Measurements from ENCODE around the gene FTO. TPM values are rescaled to one million over a fixed set of nuclear protein-coding genes. Genes with fewer than 3 reads are reported as not detected.
A peak's percentile ranks its signal among the peaks of the same experiment; 100 is the strongest.

The FTO gene
- total and polyA plus RNA-seq, 2 of the 8 experiments (the other 6 are each of a cell fraction or from before 2014, with no cell fraction given) = 34.5 to 59.8 TPM

GRCh38 chr16:53704445-53704813, 473 bp downstream of the FTO start:
- H4K8ac ChIP-seq (ENCODE audit: extremely low read depth, insufficient read depth, low read length) = no peak overlapping the region
- H3K4ac ChIP-seq (replicated peaks; ENCODE audit: insufficient read length, low read depth, low read length) = no peak overlapping the region
- CTCF ChIA-PET (ENCODE audit: partially characterized antibody) = interaction anchor here (1.1 to 1.4 kb wide), 3 partner anchors 11 to 39 kb away, joined by 3 to 5 read pairs (median 3); no protein-coding TSS in a partner anchor
- peaks cover 0 to 51% of the 10 kb centered on the region in 2 experiments; a peak in 2 of 4 replicates for H3K79me2 ChIP-seq (ENCODE audit: control insufficient read depth in 1 of 2, insufficient read depth in 2 of 2, low read length in 2 of 2)
- H2BK12ac ChIP-seq (ENCODE audit: low read depth, low read length) = no peak overlapping the region
- no peak overlapping the region for H2BK15ac ChIP-seq (ENCODE audit: low read length)
- no peak overlapping the region for H3K27ac ChIP-seq (ENCODE audit: low read depth, low read length)
- no peak overlapping the region for H2BK5ac ChIP-seq (ENCODE audit: low read depth, low read length)
- H2BK20ac ChIP-seq (ENCODE audit: low read length) = no peak overlapping the region
- H3K56ac ChIP-seq (replicated peaks; ENCODE audit: insufficient read length, low read depth, low read length) = no peak overlapping the region
- H4K91ac ChIP-seq (replicated peaks; ENCODE audit: insufficient read length, low read length) = no peak overlapping the region
- 40% methylated on average over 6 of the region's 6 CpGs; no CpG with 5 or more reads in 1 of the 2 experiments for WGBS, 2 experiments (ENCODE audit: extremely low coverage in 1 of 2, insufficient coverage in 1 of 2, insufficient read length in 1 of 2, insufficient replicate concordance in 2 of 2, low coverage in 1 of 2, low lambda C conversion rate in 2 of 2, missing lambda C conversion rate in 1 of 2)
- H3K23me2 ChIP-seq (ENCODE audit: low read depth, low read length) = peaks cover 3% of the 10 kb centered on the region; the same call in 1 of the 2 replicates
- H4K5ac ChIP-seq (ENCODE audit: insufficient read length, low read depth, low read length) = no peak overlapping the region
- POLR2A ChIA-PET (ENCODE audit: partially characterized antibody) = no interaction called here
- H3K14ac ChIP-seq (ENCODE audit: insufficient read length) = no peak overlapping the region
- 0 out of 2 replicates have a peak, but pooled peaks cover 4% of the 10 kb centered on the region for H3K79me1 ChIP-seq (ENCODE audit: low read depth, low read length)
- DNase-seq (ENCODE audit: low read depth in 1 of 2, low spot score in 2 of 2) (no peak), FAIRE-seq (no peak)
- H3K23ac ChIP-seq (ENCODE audit: insufficient read length) = no peak overlapping the region
- TF ChIP-seq TAF1 (IDR thresholded peaks at IDR 0.05; ENCODE audit: low read depth, low read length) = no peak
- no peak for TF ChIP-seq SIN3A (conservative IDR thresholded peaks at IDR 0.05 in 1 of 2, IDR thresholded peaks at IDR 0.05 in 1 of 2; ENCODE audit: low read depth in 1 of 2, low read length in 2 of 2)
- TF ChIP-seq BRCA1 (IDR thresholded peaks at IDR 0.05; ENCODE audit: low read depth, low read length) = no peak
- H2AK5ac ChIP-seq (ENCODE audit: low read depth, low read length) = no peak overlapping the region
- no peaks in the 10 kb centered on the region for H4K20me1 ChIP-seq (replicated peaks in 1 of 2; ENCODE audit: control insufficient read depth in 1 of 2, insufficient read depth in 2 of 2, low read length in 2 of 2)
- no peak overlapping the region for H2BK120ac ChIP-seq (replicated peaks; ENCODE audit: low read depth, low read length)
- no peak overlapping the region for H3K18ac ChIP-seq (ENCODE audit: extremely low read depth, low read length)
- H3K9me3 ChIP-seq (ENCODE audit: insufficient read depth in 2 of 2, low read depth in 1 of 2, low read length in 1 of 2) = no peaks in the 10 kb centered on the region
- peak overlapping the region; percentile 94 for H2AFZ ChIP-seq (ENCODE audit: low read length)
- H3K9ac ChIP-seq (replicated peaks in 1 of 4; ENCODE audit: extremely low read depth in 1 of 4, low read depth in 3 of 4, low read length in 3 of 4) = peak overlapping the region in 3 of 4 experiments; percentile 42 to 86 (median 58); a peak in 6 of 7 replicates
- H3K4me3 ChIP-seq (ENCODE audit: extremely low read depth in 1 of 4, insufficient read depth in 2 of 4, low read depth in 3 of 4, low read length in 4 of 4) = peak overlapping the region; percentile 55 to 82 (median 68)
- H3K27me3 ChIP-seq (replicated peaks in 1 of 4; ENCODE audit: control insufficient read depth in 3 of 4, extremely low read depth in 1 of 4, insufficient read depth in 3 of 4, low read length in 3 of 4) = no peaks in the 10 kb centered on the region
- H3K4me1 ChIP-seq (replicated peaks in 1 of 4; ENCODE audit: control insufficient read depth in 3 of 4, insufficient read depth in 4 of 4, low read length in 3 of 4) = peaks cover 0 to 6% (median 0%) of the 10 kb centered on the region in 4 experiments; a peak in 1 of 7 replicates
- peaks cover 0 to 1% (median 0%) of the 10 kb centered on the region in 4 experiments; a peak in 1 of 8 replicates for H3K36me3 ChIP-seq (ENCODE audit: control insufficient read depth in 2 of 4, insufficient read depth in 4 of 4, low read length in 3 of 4)
- H3K4me2 ChIP-seq (ENCODE audit: insufficient read depth in 1 of 2, low read depth in 2 of 2, low read length in 2 of 2) = peak overlapping the region; percentile 73 to 88

Data from H1 (cell line).